HCEC 1CT (cell line): Measurements from ENCODE around the gene PFN3.
"Not testable (repeated sequence)": the region's sequence is repeated elsewhere in the genome, so short reads cannot be mapped to it uniquely, and the experiment has no call there.

Experiments
- DNase-seq: peaks from one replicate; pipeline ENCODE4 v3.0.0-alpha.2; 2017

The PFN3 gene

GRCh38 chr5:177371120-177372033, 29.1 kb downstream of the PFN3 start:
- no peak for DNase-seq

GRCh38 chr5:177370488-177371119, 29.9 kb downstream of the PFN3 start:
- peak; percentile 90 for DNase-seq

GRCh38 chr5:177369645-177370440, 30.6 kb downstream of the PFN3 start:
- no peak for DNase-seq

- peak; percentile 26 for DNase-seq
These were observed 31.4 kb downstream of the PFN3 start for GRCh38 chr5:177368869-177369644.

GRCh38 chr5:177367981-177368868, 32.2 kb downstream of the PFN3 start:
- no peak for DNase-seq

GRCh38 chr5:177367323-177367848, 33.1 kb downstream of the PFN3 start:
- DNase-seq: no peak

- peak; percentile 81 for DNase-seq
These were observed 33.7 kb downstream of the PFN3 start for GRCh38 chr5:177366528-177367322.

GRCh38 chr5:177365845-177366527, 34.5 kb downstream of the PFN3 start:
- no peak for DNase-seq

GRCh38 chr5:177364159-177364962, 36.1 kb downstream of the PFN3 start:
- no peak for DNase-seq

GRCh38 chr5:177363565-177363964, 36.9 kb downstream of the PFN3 start:
- DNase-seq: no peak

- peak; percentile 41 for DNase-seq
These were observed 37.6 kb downstream of the PFN3 start for GRCh38 chr5:177362610-177363507.

GRCh38 chr5:177362292-177362609, 38.2 kb downstream of the PFN3 start:
- no peak for DNase-seq

- no peak for DNase-seq
These were observed 38.8 kb downstream of the PFN3 start for GRCh38 chr5:177361418-177362291.

- DNase-seq: not testable (repeated sequence)
These were observed 39.7 kb downstream of the PFN3 start for GRCh38 chr5:177360740-177361139.

- no peak for DNase-seq
These were observed 40.6 kb downstream of the PFN3 start for GRCh38 chr5:177359860-177360259.

GRCh38 chr5:177359451-177359851, 41.0 kb downstream of the PFN3 start:
- no peak for DNase-seq

- no peak for DNase-seq
These were observed 42.1 kb downstream of the PFN3 start for GRCh38 chr5:177358370-177358819.
